GM21619 (cell line): ENCODE results near the gene ZNF320.
A peak's percentile ranks its signal among the peaks of the same experiment; 100 is the strongest.
"Not testable (repeated sequence)": the region's sequence is repeated elsewhere in the genome, so short reads cannot be mapped to it uniquely, and the experiment has no call there.

ENCODE experiments used
- ATAC-seq: cut with Tn5 transposase; IDR thresholded peaks from one replicate; pipeline ENCODE4 v1.9.1; 2021; ENCODE audit not compliant: unreplicated experiment

ZNF320 gene

GRCh38 chr19:52897138-52897935 lies at the start of gene ZNF320:
Gene ZNF320, minus strand, starts transcription at chr19:52897635. Its CDS starts 7,380 bp downstream, at chr19:52890255.
- ATAC-seq, result peak; percentile 97

- no peak for ATAC-seq
Observed at GRCh38 chr19:52946322-52947310, 49.2 kb upstream of the ZNF320 start.

- ATAC-seq, result no peak
Observed at GRCh38 chr19:52945652-52946321, 48.4 kb upstream of the ZNF320 start.

GRCh38 chr19:52944703-52945493 lies 47.5 kb upstream of the ZNF320 start:
- ATAC-seq, result not testable (repeated sequence)

GRCh38 chr19:52943884-52944643 lies 46.6 kb upstream of the ZNF320 start:
- ATAC-seq, result no peak

- peak; percentile 15 for ATAC-seq
Observed at GRCh38 chr19:52943134-52943883, 45.9 kb upstream of the ZNF320 start.

GRCh38 chr19:52942386-52943133 lies 45.1 kb upstream of the ZNF320 start:
- peak; percentile 90 for ATAC-seq

GRCh38 chr19:52941941-52942385 lies 44.5 kb upstream of the ZNF320 start:
- ATAC-seq, result peak; percentile 28

GRCh38 chr19:52941523-52941922 lies 44.1 kb upstream of the ZNF320 start:
- ATAC-seq, result not testable (repeated sequence)

- ATAC-seq, result not testable (repeated sequence)
Observed at GRCh38 chr19:52940905-52941304, 43.5 kb upstream of the ZNF320 start.

- ATAC-seq, result no peak
Observed at GRCh38 chr19:52938761-52939160, 41.3 kb upstream of the ZNF320 start.

GRCh38 chr19:52936954-52937325 lies 39.5 kb upstream of the ZNF320 start:
- ATAC-seq, result no peak

GRCh38 chr19:52936151-52936953 lies 38.9 kb upstream of the ZNF320 start:
- ATAC-seq, result no peak

GRCh38 chr19:52935434-52935833 lies 38.0 kb upstream of the ZNF320 start:
- ATAC-seq, result no peak

GRCh38 chr19:52924641-52925040 lies 27.2 kb upstream of the ZNF320 start:
- not testable (repeated sequence) for ATAC-seq

GRCh38 chr19:52923778-52924593 lies 26.6 kb upstream of the ZNF320 start:
- ATAC-seq, result no peak
